SK-N-SH (cell line): Measurements from ENCODE around the gene CCDC122. TPM values are rescaled to one million over a fixed set of nuclear protein-coding genes. Genes with fewer than 3 reads are reported as not detected.

Experiments
- CTCF ChIA-PET: fragments of 300-600, 350-600 bp; formaldehyde crosslinking; extraction: SDS; loops from one replicate; lab custom pipeline; 2021; lab: Yijun Ruan, JAX
- POLR2A ChIA-PET: fragments of 350-600 bp; sonication (Branson Sonifier 250); formaldehyde crosslinking; extraction: SDS; loops from one replicate; lab custom pipeline; 2020; ENCODE audit warnings: antibody characterized with exemption, inconsistent platforms; lab: Yijun Ruan, JAX
- DNase-seq: peaks from one replicate; pipeline ENCODE4 v3.0.0; 2012
- H2AFZ ChIP-seq: fragments of 200-600 bp; sonication (generic); 2 replicates; pipeline ENCODE4 v1.8.1; 2016; ENCODE audit warnings: antibody characterized with exemption, mild to moderate bottlenecking, low read depth
- H3F3A ChIP-seq: fragments of 200-600 bp; sonication (generic); replicated peaks from 2 replicates; pipeline ENCODE3; 2016; ENCODE audit warnings: antibody characterized with exemption, mild to moderate bottlenecking; ENCODE audit not compliant: insufficient read depth
- H3K27ac ChIP-seq, 2 experiments: fragments of 200-500 bp in 1 of 2; fragments of 200-600 bp in 1 of 2; sonication (Bioruptor generic) in 1 of 2; sonication (generic), shearing (Covaris generic) in 1 of 2; 2 replicates each; pipeline versions ENCODE4 v1.5.1 to v1.6.1; 2014 to 2016; ENCODE audit warnings: low read depth in 2 of 2, inconsistent platforms in 1 of 2, low read length in 1 of 2, mild to moderate bottlenecking in 1 of 2, mixed read lengths in 1 of 2
- H3K27me3 ChIP-seq: fragments of 200-600 bp; sonication (generic), shearing (Covaris generic); 2 replicates; pipeline ENCODE4 v1.6.1; 2016; ENCODE audit warnings: mixed run types; ENCODE audit not compliant: insufficient read depth
- H3K36me3 ChIP-seq, 2 experiments: fragments of 200-500 bp in 1 of 2; fragments of 200-600 bp in 1 of 2; sonication (Bioruptor generic) in 1 of 2; sonication (generic) in 1 of 2; replicated peaks in 1 of 2; 2 replicates each; pipeline versions ENCODE3 to v1.5.1; 2014 to 2016; ENCODE audit warnings: low read length in 1 of 2, mild to moderate bottlenecking in 1 of 2; ENCODE audit not compliant: insufficient read depth in 2 of 2, control insufficient read depth in 1 of 2
- H3K4me1 ChIP-seq, 2 experiments: fragments of 200-500 bp in 1 of 2; fragments of 200-600 bp in 1 of 2; sonication (Bioruptor generic) in 1 of 2; sonication (generic), shearing (Covaris generic) in 1 of 2; 2 replicates each; pipeline versions ENCODE4 v1.5.1 to v1.6.1; 2014 to 2016; ENCODE audit warnings: low read depth in 1 of 2, low read length in 1 of 2, mixed run types in 1 of 2; ENCODE audit not compliant: insufficient read depth in 2 of 2, control insufficient read depth in 1 of 2
- H3K4me2 ChIP-seq: fragments of 200-600 bp; sonication (generic), shearing (Covaris generic); 2 replicates; pipeline ENCODE4 v1.6.1; 2017; ENCODE audit warnings: mixed run types
- H3K4me3 ChIP-seq, 2 experiments: fragments of 200-500 bp in 1 of 2; fragments of 200-600 bp in 1 of 2; sonication (Bioruptor generic) in 1 of 2; sonication (generic), shearing (Covaris generic) in 1 of 2; 2 replicates each; pipeline versions ENCODE4 v1.5.1 to v1.8.1; 2014 to 2016; ENCODE audit warnings: low read depth in 2 of 2, inconsistent platforms in 1 of 2, low read length in 1 of 2, mild to moderate bottlenecking in 1 of 2, mixed read lengths in 1 of 2, moderate library complexity in 1 of 2
- H3K79me2 ChIP-seq: fragments of 200-600 bp; sonication (generic); 2 replicates; pipeline ENCODE4 v1.8.1; 2017; ENCODE audit warnings: mild to moderate bottlenecking; ENCODE audit not compliant: insufficient read depth
- H3K9ac ChIP-seq: fragments of 200-600 bp; sonication (generic); 2 replicates; pipeline ENCODE4 v1.6.1; 2017; ENCODE audit warnings: mixed run types
- H3K9me2 ChIP-seq: fragments of 200-600 bp; sonication (generic); 2 replicates; pipeline ENCODE4 v1.6.1; 2017; ENCODE audit warnings: mixed run types
- H3K9me3 ChIP-seq: fragments of 200-600 bp; sonication (generic); 2 replicates; pipeline ENCODE4 v1.6.1; 2017; ENCODE audit warnings: mixed run types, mild to moderate bottlenecking, moderate library complexity
- H4K20me1 ChIP-seq: fragments of 200-600 bp; sonication (generic); 2 replicates; pipeline ENCODE4 v1.6.1; 2017; ENCODE audit warnings: mild to moderate bottlenecking, mixed run types; ENCODE audit not compliant: insufficient read depth
- GABPA ChIP-seq: IDR thresholded peaks from 2 replicates; pipeline ENCODE4 v1.4.0; 2012; ENCODE audit warnings: low read depth, mild to moderate bottlenecking
- JUND ChIP-seq: IDR thresholded peaks from 2 replicates; pipeline ENCODE4 v1.4.0; 2012
- MXI1 ChIP-seq: IDR thresholded peaks from 2 replicates; pipeline ENCODE4 v1.6.1; 2012; ENCODE audit warnings: mild to moderate bottlenecking, low read depth, low read length, improper control_type of control experiment
- NFIC ChIP-seq: IDR thresholded peaks from 2 replicates; pipeline ENCODE4 v1.4.0; 2012; ENCODE audit warnings: borderline replicate concordance
- RAD21 ChIP-seq: IDR thresholded peaks from 2 replicates; pipeline ENCODE4 v1.6.1; 2012; ENCODE audit warnings: mild to moderate bottlenecking, low read length
- RCOR1 ChIP-seq: fragments of 150-350 bp; IDR thresholded peaks from 2 replicates; pipeline ENCODE4 v1.6.1; 2017; ENCODE audit warnings: antibody characterized with exemption, low read length
- SIN3A ChIP-seq: IDR thresholded peaks from 2 replicates; pipeline ENCODE4 v1.6.1; 2012; ENCODE audit warnings: low read depth, mild to moderate bottlenecking, low read length, moderate library complexity, borderline replicate concordance
- SMC3 ChIP-seq: IDR thresholded peaks from 2 replicates; pipeline ENCODE4 v1.6.1; 2012; ENCODE audit warnings: low read depth, low read length, improper control_type of control experiment
- TEAD4 ChIP-seq: IDR thresholded peaks from 2 replicates; pipeline ENCODE4 v1.4.0; 2012; ENCODE audit warnings: mild to moderate bottlenecking, borderline replicate concordance; ENCODE audit not compliant: insufficient read depth
- YY1 ChIP-seq: IDR thresholded peaks from 2 replicates; pipeline ENCODE4 v1.4.0; 2012; ENCODE audit warnings: low read depth, mild to moderate bottlenecking
- WGBS: methylation state at CpG from one replicate; pipeline ENCODE4 v1.1.6; 2017; ENCODE audit warnings: low lambda C conversion rate; 5-methylcytosine and 5-hydroxymethylcytosine counted together
- polyA plus RNA-seq, 3 experiments: library from polyadenylated mRNA; depleted of rRNA; stranded (reverse); fragments of >200 nt; gene quantifications; 2 replicates each; pipeline ENCODE4 v1.2.3, GENCODE V29; 2012
- TF ChIP-seq, protein P1 (sequence below): IDR thresholded peaks from 2 replicates; pipeline ENCODE4 v1.6.1; 2012; ENCODE audit warnings: mild to moderate bottlenecking, low read depth, low read length, moderate library complexity
- TF ChIP-seq, protein P2 (sequence below): fragments of 200-600 bp; sonication (generic); IDR thresholded peaks from 2 replicates; pipeline ENCODE4 v1.6.1; 2017; ENCODE audit warnings: antibody characterized with exemption, mild to moderate bottlenecking, moderate library complexity
- TF ChIP-seq, protein P3 (sequence below): IDR thresholded peaks from 2 replicates; pipeline ENCODE4 v1.4.0; 2012; ENCODE audit warnings: low read depth, borderline replicate concordance
- TF ChIP-seq, protein P4 (sequence below): IDR thresholded peaks from 2 replicates; pipeline ENCODE4; 2012

CCDC122 gene
- polyA plus RNA-seq, 1 of the 3 experiments (the other 2 are of a cell fraction), result 1.4 TPM

DNA sequence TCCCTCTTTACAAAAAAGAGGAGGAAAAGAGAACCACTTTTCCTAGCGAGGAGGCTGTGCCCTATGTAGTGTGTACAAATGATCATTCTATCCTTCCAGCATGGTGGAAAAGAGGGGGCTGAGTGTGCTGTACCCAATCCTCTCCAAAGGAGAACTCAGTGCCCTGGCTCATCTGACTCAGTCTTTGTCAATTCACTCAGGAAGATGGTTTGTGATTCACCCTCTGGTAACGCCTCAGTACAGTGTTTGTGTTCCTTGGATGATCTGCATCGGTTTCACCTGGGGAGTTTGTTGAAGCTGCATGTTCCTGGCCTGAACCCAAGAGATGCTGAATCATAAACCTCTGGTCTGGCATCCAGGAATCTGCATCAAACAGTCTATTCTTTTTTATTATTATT lies 74.5 kb downstream of the CCDC122 start (continued):
- TF ChIP-seq, protein P1, sequence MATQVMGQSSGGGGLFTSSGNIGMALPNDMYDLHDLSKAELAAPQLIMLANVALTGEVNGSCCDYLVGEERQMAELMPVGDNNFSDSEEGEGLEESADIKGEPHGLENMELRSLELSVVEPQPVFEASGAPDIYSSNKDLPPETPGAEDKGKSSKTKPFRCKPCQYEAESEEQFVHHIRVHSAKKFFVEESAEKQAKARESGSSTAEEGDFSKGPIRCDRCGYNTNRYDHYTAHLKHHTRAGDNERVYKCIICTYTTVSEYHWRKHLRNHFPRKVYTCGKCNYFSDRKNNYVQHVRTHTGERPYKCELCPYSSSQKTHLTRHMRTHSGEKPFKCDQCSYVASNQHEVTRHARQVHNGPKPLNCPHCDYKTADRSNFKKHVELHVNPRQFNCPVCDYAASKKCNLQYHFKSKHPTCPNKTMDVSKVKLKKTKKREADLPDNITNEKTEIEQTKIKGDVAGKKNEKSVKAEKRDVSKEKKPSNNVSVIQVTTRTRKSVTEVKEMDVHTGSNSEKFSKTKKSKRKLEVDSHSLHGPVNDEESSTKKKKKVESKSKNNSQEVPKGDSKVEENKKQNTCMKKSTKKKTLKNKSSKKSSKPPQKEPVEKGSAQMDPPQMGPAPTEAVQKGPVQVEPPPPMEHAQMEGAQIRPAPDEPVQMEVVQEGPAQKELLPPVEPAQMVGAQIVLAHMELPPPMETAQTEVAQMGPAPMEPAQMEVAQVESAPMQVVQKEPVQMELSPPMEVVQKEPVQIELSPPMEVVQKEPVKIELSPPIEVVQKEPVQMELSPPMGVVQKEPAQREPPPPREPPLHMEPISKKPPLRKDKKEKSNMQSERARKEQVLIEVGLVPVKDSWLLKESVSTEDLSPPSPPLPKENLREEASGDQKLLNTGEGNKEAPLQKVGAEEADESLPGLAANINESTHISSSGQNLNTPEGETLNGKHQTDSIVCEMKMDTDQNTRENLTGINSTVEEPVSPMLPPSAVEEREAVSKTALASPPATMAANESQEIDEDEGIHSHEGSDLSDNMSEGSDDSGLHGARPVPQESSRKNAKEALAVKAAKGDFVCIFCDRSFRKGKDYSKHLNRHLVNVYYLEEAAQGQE, result peak; percentile 49; the same call in 1 of the 2 replicates
- TF ChIP-seq MXI1, result no peak
- TF ChIP-seq SIN3A, result no peak
- TF ChIP-seq RCOR1, result no peak
- peak; percentile 89 for TF ChIP-seq JUND
- TF ChIP-seq, protein P2, sequence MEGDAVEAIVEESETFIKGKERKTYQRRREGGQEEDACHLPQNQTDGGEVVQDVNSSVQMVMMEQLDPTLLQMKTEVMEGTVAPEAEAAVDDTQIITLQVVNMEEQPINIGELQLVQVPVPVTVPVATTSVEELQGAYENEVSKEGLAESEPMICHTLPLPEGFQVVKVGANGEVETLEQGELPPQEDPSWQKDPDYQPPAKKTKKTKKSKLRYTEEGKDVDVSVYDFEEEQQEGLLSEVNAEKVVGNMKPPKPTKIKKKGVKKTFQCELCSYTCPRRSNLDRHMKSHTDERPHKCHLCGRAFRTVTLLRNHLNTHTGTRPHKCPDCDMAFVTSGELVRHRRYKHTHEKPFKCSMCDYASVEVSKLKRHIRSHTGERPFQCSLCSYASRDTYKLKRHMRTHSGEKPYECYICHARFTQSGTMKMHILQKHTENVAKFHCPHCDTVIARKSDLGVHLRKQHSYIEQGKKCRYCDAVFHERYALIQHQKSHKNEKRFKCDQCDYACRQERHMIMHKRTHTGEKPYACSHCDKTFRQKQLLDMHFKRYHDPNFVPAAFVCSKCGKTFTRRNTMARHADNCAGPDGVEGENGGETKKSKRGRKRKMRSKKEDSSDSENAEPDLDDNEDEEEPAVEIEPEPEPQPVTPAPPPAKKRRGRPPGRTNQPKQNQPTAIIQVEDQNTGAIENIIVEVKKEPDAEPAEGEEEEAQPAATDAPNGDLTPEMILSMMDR, result no peak
- TF ChIP-seq YY1, result peak; percentile 66; the same call in 1 of the 2 replicates

DNA sequence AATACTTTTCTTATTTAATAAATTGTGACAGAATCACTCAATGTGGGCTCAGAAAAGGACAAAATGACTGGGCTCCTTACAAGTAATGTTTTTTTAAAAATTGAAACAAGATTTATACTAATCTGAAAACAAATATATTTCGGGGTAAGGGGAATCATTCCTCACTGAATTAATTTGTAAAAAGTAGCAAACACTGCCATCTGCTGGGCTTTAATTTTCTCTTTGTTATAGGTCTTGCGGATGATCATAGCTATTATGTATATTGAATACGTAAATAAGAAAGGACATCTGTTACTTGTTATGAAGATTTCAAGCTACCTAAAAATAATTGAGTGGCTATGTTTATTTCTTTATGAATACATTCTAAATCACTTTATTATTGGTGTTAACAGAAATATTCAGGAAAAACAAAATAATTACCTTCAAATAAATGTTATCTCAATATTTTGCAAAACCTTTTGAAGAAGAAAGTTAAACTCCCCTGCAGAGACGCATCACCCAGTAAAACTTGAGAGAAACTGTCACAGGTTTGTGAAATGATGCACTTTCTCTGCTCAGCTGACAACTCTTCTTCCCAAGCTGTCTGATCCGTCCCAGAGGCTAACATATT lies 75.0 kb downstream of the CCDC122 start:
- TF ChIP-seq TEAD4 (no peak), GABPA (no peak), SIN3A (no peak), RAD21 (peak; percentile 86), NFIC (no peak), SMC3 (peak; percentile 59), RCOR1 (no peak)
- TF ChIP-seq, protein P2, result peak; percentile 76
- TF ChIP-seq, protein P3, sequence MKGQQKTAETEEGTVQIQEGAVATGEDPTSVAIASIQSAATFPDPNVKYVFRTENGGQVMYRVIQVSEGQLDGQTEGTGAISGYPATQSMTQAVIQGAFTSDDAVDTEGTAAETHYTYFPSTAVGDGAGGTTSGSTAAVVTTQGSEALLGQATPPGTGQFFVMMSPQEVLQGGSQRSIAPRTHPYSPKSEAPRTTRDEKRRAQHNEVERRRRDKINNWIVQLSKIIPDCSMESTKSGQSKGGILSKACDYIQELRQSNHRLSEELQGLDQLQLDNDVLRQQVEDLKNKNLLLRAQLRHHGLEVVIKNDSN, result no peak
- TF ChIP-seq, protein P4, sequence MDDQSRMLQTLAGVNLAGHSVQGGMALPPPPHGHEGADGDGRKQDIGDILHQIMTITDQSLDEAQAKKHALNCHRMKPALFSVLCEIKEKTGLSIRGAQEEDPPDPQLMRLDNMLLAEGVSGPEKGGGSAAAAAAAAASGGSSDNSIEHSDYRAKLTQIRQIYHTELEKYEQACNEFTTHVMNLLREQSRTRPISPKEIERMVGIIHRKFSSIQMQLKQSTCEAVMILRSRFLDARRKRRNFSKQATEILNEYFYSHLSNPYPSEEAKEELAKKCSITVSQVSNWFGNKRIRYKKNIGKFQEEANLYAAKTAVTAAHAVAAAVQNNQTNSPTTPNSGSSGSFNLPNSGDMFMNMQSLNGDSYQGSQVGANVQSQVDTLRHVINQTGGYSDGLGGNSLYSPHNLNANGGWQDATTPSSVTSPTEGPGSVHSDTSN, result 0 out of 2 replicates have a peak, but pooled peaks have one; percentile 29
- Histone ChIP-seq H2AFZ (peak overlapping the region; percentile 26; the same call in 1 of the 2 replicates), H3K9me3 (no peaks in the 10 kb centered on the region), H3K4me3 (peak overlapping the region; percentile 27 to 57; a peak in 3 of 4 replicates), H3F3A (peaks cover 10% of the 10 kb centered on the region), H3K9me2 (no peaks in the 10 kb centered on the region), H3K27ac (peak overlapping the region; percentile 68 to 85), H4K20me1 (no peaks in the 10 kb centered on the region), H3K4me1 (peaks cover 4 to 7% of the 10 kb centered on the region in 2 experiments; a peak in 3 of 4 replicates), H3K36me3 (no peaks in the 10 kb centered on the region), H3K4me2 (peak overlapping the region; percentile 77), H3K9ac (peak overlapping the region; percentile 55), H3K79me2 (no peaks in the 10 kb centered on the region), H3K27me3 (no peaks in the 10 kb centered on the region)
- ChIA-PET POLR2A (no interaction called here), CTCF (interaction anchor here (0.5 to 3.9 kb wide), 49 partner anchors 10 to 1214 kb away, joined by 3 to 50 read pairs (median 4); no protein-coding TSS in a partner anchor)
- WGBS, result 12% methylated on average over 5 of the region's 5 CpGs
- peak; percentile 66 for DNase-seq
